Activated T-cell treated with anti-CD3 and anti-CD28 coated beads, Interleukin-2, amount 50 U/mL, for 4 hours (primary cell): ENCODE results near the gene GPS2. TPM values are rescaled to one million over a fixed set of nuclear protein-coding genes. Genes with fewer than 3 reads are reported as not detected.

Source experiments
- ATAC-seq, 2 donors: fragments of 200-7000 bp; cut with Tn5 transposase; one replicate each; pipeline ENCODE4 v1.10.0; 2021
- DNase-seq: peaks from one replicate; pipeline ENCODE4 v3.0.0-alpha.2; 2020
- H3K27me3 Mint-ChIP-seq: one replicate; pipeline ENCODE4 v1.8.0; 2021; ENCODE audit warnings: low read depth, mixed read lengths
- H3K36me3 Mint-ChIP-seq: one replicate; pipeline ENCODE4 v1.8.0; 2022; ENCODE audit warnings: mixed read lengths; ENCODE audit not compliant: insufficient read depth
- H3K4me1 Mint-ChIP-seq: one replicate; pipeline ENCODE4 v1.8.0; 2021; ENCODE audit warnings: low read depth, mixed read lengths
- H3K4me3 Mint-ChIP-seq: one replicate; pipeline ENCODE4 v1.8.0; 2021; ENCODE audit warnings: mild to moderate bottlenecking, moderate library complexity, mixed read lengths
- H3K9me3 Mint-ChIP-seq: one replicate; pipeline ENCODE4 v1.8.0; 2021; ENCODE audit warnings: mixed read lengths
- total RNA-seq, 3 donors: library from RNA; stranded (reverse); gene quantifications; one replicate each; pipeline ENCODE4 v1.2.1, GENCODE V29; 2021

The GPS2 gene
- total RNA-seq, 3 donors from 2014 or later, result 80.6 to 92.8 (median 87.1) TPM

DNA sequence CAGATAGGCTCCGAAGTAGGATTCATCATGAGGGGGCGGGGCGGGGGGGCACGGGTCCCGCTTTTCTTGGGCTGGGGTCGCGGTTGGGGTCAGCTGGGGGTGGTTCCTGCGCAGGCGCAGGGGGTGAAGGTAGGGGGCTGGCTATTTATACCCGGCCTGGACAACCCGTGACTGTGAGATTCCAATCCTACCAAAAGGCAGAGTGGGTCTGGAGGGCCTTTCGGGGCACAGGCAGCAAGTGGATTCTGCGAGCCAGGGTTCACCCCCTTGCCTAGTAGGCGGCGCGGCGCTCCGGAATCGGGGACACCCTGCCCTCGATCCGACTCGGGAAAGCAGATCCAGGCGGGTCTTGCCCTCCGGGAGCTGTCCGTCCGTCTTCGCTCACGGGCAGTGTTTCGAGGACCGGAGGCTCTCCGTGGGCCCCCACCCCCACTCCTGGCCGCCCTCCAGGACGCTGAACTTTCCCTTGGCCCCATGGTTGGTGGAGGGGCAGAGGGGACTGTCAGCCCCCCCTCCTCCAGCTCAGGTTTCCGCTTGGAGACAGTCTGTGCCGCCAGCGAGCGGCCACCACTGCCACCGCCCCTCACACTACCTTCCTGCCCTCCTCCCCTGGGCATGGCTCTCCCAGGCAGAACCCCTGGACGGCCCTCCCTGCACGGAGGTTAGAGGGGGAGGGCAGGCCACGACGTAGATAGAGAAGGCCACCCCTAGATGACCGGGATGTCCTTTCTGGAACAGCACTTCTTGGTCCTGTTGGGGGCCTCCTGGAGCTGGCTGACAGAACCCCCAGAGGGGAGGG is 33.0 kb downstream of the GPS2 start:
- no peaks in the 10 kb centered on the region for H3K36me3 Mint-ChIP-seq
- peaks cover 34% of the 10 kb centered on the region for H3K27me3 Mint-ChIP-seq
- peak overlapping the region; percentile 78 for H3K4me3 Mint-ChIP-seq
- ATAC-seq (no peak), DNase-seq (no peak)
- peaks cover 15% of the 10 kb centered on the region for H3K4me1 Mint-ChIP-seq
- H3K9me3 Mint-ChIP-seq, result no peaks in the 10 kb centered on the region

DNA sequence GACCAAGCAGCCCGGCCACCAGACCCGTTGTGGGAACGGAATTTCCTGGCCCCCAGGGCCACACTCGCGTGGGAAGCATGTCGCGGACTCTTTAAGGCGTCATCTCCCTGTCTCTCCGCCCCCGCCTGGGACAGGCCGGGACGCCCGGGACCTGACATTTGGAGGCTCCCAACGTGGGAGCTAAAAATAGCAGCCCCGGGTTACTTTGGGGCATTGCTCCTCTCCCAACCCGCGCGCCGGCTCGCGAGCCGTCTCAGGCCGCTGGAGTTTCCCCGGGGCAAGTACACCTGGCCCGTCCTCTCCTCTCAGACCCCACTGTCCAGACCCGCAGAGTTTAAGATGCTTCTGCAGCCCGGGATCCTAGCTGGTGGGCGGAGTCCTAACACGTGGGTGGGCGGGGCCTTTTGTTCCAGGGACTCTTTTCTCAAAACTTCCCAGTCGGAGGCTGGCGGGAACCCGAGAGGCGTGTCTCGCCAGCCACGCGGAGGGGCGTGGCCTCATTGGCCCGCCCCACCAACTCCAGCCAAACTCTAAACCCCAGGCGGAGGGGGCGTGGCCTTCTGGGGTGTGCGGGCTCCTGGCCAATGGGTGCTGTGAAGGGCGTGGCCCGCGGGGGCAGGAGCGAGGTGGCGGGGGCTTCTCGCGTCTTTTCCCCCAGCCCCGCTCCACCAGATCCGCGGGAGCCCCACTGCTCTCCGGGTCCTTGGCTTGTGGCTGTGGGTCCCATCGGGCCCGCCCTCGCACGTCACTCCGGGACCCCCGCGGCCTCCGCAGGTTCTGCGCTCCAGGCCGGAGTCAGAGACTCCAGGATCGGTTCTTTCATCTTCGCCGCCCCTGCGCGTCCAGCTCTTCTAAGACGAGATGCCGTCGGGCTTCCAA is 33.8 kb downstream of the GPS2 start, which contains the start of gene SLC2A4:
Gene SLC2A4 (plus strand): TSS at position 645 of the 879 bp plus-strand sequence. CDS start 217 bp downstream, at position 862.
- Mint-ChIP-seq H3K4me3 (peak within 1 kb of the TSS; percentile 78), H3K36me3 (no peaks in the 10 kb centered on the region), H3K4me1 (peaks cover 15% of the 10 kb centered on the region), H3K9me3 (no peaks in the 10 kb centered on the region), H3K27me3 (peaks cover 30% of the 10 kb centered on the region)
- peak; percentile 85 for DNase-seq
- peak; percentile 80 to 87 for ATAC-seq

DNA sequence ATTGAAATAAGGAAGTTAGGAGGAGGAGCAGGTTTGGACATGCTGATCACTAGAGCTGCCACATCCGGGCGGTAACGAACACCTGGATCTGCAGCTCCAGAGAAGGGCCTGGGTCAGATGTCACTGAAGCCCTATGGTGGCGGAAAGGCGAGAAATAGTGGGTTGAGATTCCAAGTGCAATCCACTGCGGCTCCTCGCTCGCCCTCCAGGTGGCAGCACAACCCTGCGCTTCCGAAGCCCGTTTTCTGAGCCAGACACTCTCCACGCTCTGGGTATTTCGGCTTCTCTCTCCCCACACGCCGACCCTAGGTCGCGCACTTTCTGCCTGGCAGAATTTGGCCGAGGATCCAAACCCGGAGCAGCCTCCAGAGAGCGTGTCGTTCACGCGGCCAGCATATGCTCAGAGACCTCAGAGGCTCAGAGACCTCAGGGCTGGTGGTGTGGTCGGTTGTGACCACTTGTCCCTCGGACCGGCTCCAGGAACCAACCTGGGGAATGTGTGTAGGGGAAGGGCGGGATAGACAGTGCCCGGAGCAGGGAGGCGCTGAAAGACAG is 34.6 kb downstream of the GPS2 start:
- DNase-seq (peak; percentile 85), ATAC-seq (peak; percentile 78 to 79)
- Mint-ChIP-seq H3K27me3 (peaks cover 28% of the 10 kb centered on the region), H3K4me3 (peak overlapping the region; percentile 78), H3K9me3 (no peaks in the 10 kb centered on the region), H3K36me3 (no peaks in the 10 kb centered on the region), H3K4me1 (peaks cover 15% of the 10 kb centered on the region)

DNA sequence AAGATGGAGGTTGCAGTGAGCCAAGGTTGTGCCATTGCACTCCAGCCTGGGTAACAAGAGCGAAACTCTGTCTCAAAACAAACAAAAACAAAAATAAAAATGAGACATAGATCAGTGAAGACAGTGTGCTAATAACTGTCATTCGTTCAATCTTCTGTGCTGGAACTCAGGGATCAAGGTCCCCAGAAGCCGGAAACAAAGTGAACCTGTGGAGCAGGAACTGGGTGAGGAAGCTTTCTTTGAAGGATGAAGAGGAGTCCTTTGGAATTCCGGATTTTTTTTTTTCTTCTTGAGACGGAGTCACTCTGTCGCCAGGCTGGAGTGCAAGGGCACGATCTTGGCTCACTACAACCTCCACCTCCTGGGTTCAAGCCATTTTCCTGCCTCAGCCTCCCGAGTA is 35.7 kb downstream of the GPS2 start:
- no peak overlapping the region for H3K4me3 Mint-ChIP-seq
- H3K9me3 Mint-ChIP-seq, result no peaks in the 10 kb centered on the region
- H3K4me1 Mint-ChIP-seq, result peaks cover 15% of the 10 kb centered on the region
- no peaks in the 10 kb centered on the region for H3K36me3 Mint-ChIP-seq
- H3K27me3 Mint-ChIP-seq, result peaks cover 20% of the 10 kb centered on the region
- ATAC-seq (no peak), DNase-seq (no peak)

DNA sequence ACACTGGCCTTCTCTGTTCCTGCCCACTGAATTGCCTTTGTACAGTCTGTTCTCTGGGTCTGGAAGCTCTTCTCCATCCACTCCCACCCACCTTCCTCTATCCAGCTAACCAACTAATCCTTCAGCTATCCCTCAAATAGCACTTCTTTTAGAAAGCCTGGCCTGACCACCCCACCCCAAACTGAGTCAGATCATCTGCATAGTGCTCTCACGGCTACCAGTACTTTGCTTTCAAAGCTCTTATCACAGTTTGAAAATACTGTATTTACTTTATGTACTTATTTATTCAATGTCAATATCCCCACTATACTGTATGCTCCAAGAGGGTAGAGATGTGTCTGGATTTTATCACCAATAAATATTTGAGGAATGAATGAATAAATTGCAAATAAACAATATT is 48.4 kb downstream of the GPS2 start:
- H3K9me3 Mint-ChIP-seq, result no peaks in the 10 kb centered on the region

DNA sequence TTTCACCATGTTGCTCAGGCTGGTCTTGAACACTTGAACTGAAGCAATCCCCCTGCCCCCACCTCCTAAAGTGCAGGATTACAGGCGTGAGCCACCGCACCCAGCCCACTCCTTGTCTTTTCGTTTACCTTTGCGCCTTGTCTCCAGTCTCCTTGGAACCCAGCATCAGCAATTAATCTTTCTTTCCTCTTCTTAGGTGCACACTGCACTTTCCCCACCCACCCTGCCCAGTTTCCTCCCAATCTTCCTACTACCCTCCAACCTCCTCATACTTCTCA is 51.4 kb downstream of the GPS2 start:
- no peaks in the 10 kb centered on the region for H3K9me3 Mint-ChIP-seq
- no peaks in the 10 kb centered on the region for H3K36me3 Mint-ChIP-seq
- peaks cover 26% of the 10 kb centered on the region for H3K4me1 Mint-ChIP-seq
- DNase-seq (no peak), ATAC-seq (no peak)
- H3K27me3 Mint-ChIP-seq, result peaks cover 25% of the 10 kb centered on the region
- H3K4me3 Mint-ChIP-seq, result peak overlapping the region; percentile 22

More for the DNA sequence above, 48.4 kb downstream of the GPS2 start:
- no peaks in the 10 kb centered on the region for H3K36me3 Mint-ChIP-seq
- ATAC-seq (no peak), DNase-seq (no peak)
- peaks cover 25% of the 10 kb centered on the region for H3K27me3 Mint-ChIP-seq
- H3K4me1 Mint-ChIP-seq, result peaks cover 20% of the 10 kb centered on the region
- H3K4me3 Mint-ChIP-seq, result no peak overlapping the region

DNA sequence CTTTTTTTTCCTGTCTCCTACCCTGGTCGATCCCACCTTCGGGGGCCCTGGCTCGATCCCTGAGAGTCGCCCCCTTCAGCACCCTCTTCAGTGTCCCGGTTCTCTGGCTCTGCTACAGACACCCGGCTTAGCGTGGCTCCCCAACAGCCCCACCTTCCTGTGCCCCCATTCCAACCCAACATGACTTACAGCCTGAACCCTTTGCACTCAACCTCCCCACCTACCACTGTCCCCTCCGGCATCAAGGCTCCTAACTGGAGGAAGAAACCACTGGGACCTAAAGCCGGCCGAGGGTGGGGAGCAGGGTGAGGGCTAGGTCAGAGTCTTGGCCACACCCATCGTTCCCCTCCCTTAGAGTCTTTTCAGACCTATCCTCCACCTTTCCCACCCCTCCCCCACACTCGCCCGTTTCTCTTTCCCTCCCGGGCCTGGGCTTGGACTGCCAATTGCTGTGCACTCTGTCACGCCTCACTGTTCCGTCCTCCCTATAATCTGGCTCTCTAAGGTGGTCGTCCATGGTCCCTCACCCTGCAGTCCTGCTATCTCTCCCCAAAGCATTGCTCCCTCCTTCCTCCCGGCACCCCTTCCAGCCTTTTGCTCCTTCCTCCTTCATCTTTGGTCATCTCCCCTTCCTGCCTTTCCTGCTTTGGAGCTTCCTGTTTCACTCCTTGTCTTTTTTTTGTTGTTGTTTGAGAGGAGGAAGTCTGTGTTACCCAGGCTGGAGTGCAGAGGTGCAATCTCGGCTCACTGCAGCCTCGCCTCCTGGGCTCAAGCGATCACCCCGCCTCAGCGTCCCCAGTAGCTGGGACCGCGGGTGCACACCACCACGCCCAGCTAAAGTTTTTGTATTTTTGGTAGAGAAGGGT is 52.0 kb downstream of the GPS2 start:
- peak overlapping the region; percentile 57 for H3K4me3 Mint-ChIP-seq
- H3K27me3 Mint-ChIP-seq, result peaks cover 25% of the 10 kb centered on the region
- H3K36me3 Mint-ChIP-seq, result no peaks in the 10 kb centered on the region
- H3K4me1 Mint-ChIP-seq, result peaks cover 26% of the 10 kb centered on the region
- ATAC-seq (peak; percentile 9 to 18), DNase-seq (no peak)
- no peaks in the 10 kb centered on the region for H3K9me3 Mint-ChIP-seq

Other genes starting within 250 kb of the GPS2 start
- not detected for gene CLEC10A, start 235.1 kb downstream of the GPS2 start, total RNA-seq
- gene ASGR2, start 200.5 kb downstream of the GPS2 start, total RNA-seq, result under 1 TPM in 1 of 3 donors, not detected in 2; 0.25 TPM
- gene ASGR1, start 136.0 kb downstream of the GPS2 start, total RNA-seq, result 1 to 10 TPM in 2 of 3 donors, under 1 TPM in 1; 0.63 to 1.3 (median 1.1) TPM
- 1 to 10 TPM; 4.2 to 6.5 (median 5.7) TPM for gene DLG4, start 95.5 kb downstream of the GPS2 start, total RNA-seq
- 100 to 1,000 TPM; 161 to 222 (median 174) TPM for gene ACADVL, start 95.4 kb downstream of the GPS2 start, total RNA-seq
- gene DVL2, start 80.8 kb downstream of the GPS2 start, total RNA-seq, result 10 to 100 TPM; 62.9 to 65.3 (median 63.2) TPM
- 10 to 100 TPM; 42.6 to 47.6 (median 43.0) TPM for gene PHF23, start 75.9 kb downstream of the GPS2 start, total RNA-seq
- gene GABARAP, start 72.9 kb downstream of the GPS2 start, total RNA-seq, result 100 to 1,000 TPM; 114 to 136 (median 133) TPM
- gene CTDNEP1, start 63.6 kb downstream of the GPS2 start, total RNA-seq, result 100 to 1,000 TPM; 190 to 210 (median 196) TPM
- gene ELP5, start 63.1 kb downstream of the GPS2 start, total RNA-seq, result 100 to 1,000 TPM; 107 to 138 (median 117) TPM
- 1 to 10 TPM in 2 of 3 donors, under 1 TPM in 1; 0.65 to 1.8 (median 1.7) TPM for gene CLDN7, start 52.9 kb downstream of the GPS2 start, total RNA-seq
- gene SLC2A4, start 33.6 kb downstream of the GPS2 start, total RNA-seq, result under 1 TPM; 0.16 to 0.58 (median 0.24) TPM
- under 1 TPM in 1 of 3 donors, not detected in 2; 0.18 TPM for gene YBX2, start 20.7 kb downstream of the GPS2 start, total RNA-seq
- gene EIF5A, start 7.7 kb downstream of the GPS2 start, total RNA-seq, result 1,000 to 10,000 TPM; 1,821 to 1,965 (median 1,822) TPM
- 10 to 100 TPM; 73.1 to 88.0 (median 82.4) TPM for gene NEURL4, start 14.0 kb upstream of the GPS2 start, total RNA-seq
- 100 to 1,000 TPM; 119 to 126 (median 123) TPM for gene ACAP1, start 21.2 kb upstream of the GPS2 start, total RNA-seq
- 1 to 10 TPM; 1.6 to 2.3 (median 1.6) TPM for gene KCTD11, start 36.8 kb upstream of the GPS2 start, total RNA-seq
- not detected for gene TMEM95, start 39.8 kb upstream of the GPS2 start, total RNA-seq
- 1 to 10 TPM; 5.6 to 7.4 (median 6.0) TPM for gene TNK1, start 65.7 kb upstream of the GPS2 start, total RNA-seq
- gene PLSCR3, start 79.2 kb upstream of the GPS2 start, total RNA-seq, result 10 to 100 TPM; 67.7 to 69.1 (median 68.9) TPM
- gene TMEM256, start 88.7 kb upstream of the GPS2 start, total RNA-seq, result 10 to 100 TPM; 29.9 to 33.4 (median 32.0) TPM
- 1 to 10 TPM; 4.9 to 6.4 (median 5.9) TPM for gene NLGN2, start 92.5 kb upstream of the GPS2 start, total RNA-seq
- not detected for gene SPEM1, start 105.0 kb upstream of the GPS2 start, total RNA-seq
- gene SPEM2, start 110.3 kb upstream of the GPS2 start, total RNA-seq, result not detected
- gene SPEM3, start 113.5 kb upstream of the GPS2 start, total RNA-seq, result not detected
- 10 to 100 TPM; 11.8 to 13.9 (median 12.0) TPM for gene TMEM102, start 120.1 kb upstream of the GPS2 start, total RNA-seq
- gene FGF11, start 124.2 kb upstream of the GPS2 start, total RNA-seq, result under 1 TPM; 0.19 to 0.32 (median 0.28) TPM
- 1 to 10 TPM; 3.9 to 4.6 (median 4.3) TPM for gene CHRNB1, start 129.7 kb upstream of the GPS2 start, total RNA-seq
- gene ZBTB4, start 164.3 kb upstream of the GPS2 start, total RNA-seq, result 10 to 100 TPM; 16.0 to 18.0 (median 17.5) TPM
- not detected for gene SLC35G6, start 166.1 kb upstream of the GPS2 start, total RNA-seq
- 100 to 1,000 TPM; 184 to 188 (median 188) TPM for gene POLR2A, start 169.0 kb upstream of the GPS2 start, total RNA-seq
- gene TNFSF12, start 233.7 kb upstream of the GPS2 start, total RNA-seq, result 1 to 10 TPM; 4.6 to 6.5 (median 6.1) TPM
- gene TNFSF13, start 243.4 kb upstream of the GPS2 start, total RNA-seq, result 1 to 10 TPM in 2 of 3 donors, under 1 TPM in 1; 0.98 to 1.4 (median 1.3) TPM
- gene SENP3, start 246.6 kb upstream of the GPS2 start, total RNA-seq, result 100 to 1,000 TPM; 138 to 153 (median 146) TPM